GM12873 (cell line): ENCODE measurements around the gene EZR.

Source experiments
- TF ChIP-seq, protein P1 (sequence below): IDR thresholded peaks from 2 replicates; pipeline ENCODE4 v1.5.1; 2012; ENCODE audit warnings: low read depth, mild to moderate bottlenecking, moderate library complexity, low read length, control low read depth; ENCODE audit not compliant: insufficient read depth; ENCODE audit errors: missing control alignments

The EZR gene

DNA sequence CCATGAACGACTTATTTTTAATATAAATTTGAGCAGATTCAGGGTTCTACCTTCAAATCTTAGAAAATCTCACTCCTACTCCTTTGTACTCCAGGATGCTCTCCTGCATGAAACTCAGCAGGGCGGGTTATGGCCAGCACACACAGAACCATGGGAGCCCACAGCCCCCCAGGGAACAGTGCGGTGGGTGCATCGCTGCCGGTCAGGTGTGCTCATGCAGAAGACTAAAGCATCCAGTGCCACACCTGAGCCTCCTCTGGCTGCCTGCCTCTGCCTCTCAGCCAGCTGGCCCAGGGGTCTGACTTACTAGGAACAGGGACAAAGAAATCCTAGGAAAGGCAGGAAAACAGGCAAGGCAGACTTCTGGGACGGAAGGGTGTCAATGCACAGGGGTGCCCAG, 31.8 kb downstream of the EZR start:
- TF ChIP-seq, protein P1, sequence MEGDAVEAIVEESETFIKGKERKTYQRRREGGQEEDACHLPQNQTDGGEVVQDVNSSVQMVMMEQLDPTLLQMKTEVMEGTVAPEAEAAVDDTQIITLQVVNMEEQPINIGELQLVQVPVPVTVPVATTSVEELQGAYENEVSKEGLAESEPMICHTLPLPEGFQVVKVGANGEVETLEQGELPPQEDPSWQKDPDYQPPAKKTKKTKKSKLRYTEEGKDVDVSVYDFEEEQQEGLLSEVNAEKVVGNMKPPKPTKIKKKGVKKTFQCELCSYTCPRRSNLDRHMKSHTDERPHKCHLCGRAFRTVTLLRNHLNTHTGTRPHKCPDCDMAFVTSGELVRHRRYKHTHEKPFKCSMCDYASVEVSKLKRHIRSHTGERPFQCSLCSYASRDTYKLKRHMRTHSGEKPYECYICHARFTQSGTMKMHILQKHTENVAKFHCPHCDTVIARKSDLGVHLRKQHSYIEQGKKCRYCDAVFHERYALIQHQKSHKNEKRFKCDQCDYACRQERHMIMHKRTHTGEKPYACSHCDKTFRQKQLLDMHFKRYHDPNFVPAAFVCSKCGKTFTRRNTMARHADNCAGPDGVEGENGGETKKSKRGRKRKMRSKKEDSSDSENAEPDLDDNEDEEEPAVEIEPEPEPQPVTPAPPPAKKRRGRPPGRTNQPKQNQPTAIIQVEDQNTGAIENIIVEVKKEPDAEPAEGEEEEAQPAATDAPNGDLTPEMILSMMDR: no peak

DNA sequence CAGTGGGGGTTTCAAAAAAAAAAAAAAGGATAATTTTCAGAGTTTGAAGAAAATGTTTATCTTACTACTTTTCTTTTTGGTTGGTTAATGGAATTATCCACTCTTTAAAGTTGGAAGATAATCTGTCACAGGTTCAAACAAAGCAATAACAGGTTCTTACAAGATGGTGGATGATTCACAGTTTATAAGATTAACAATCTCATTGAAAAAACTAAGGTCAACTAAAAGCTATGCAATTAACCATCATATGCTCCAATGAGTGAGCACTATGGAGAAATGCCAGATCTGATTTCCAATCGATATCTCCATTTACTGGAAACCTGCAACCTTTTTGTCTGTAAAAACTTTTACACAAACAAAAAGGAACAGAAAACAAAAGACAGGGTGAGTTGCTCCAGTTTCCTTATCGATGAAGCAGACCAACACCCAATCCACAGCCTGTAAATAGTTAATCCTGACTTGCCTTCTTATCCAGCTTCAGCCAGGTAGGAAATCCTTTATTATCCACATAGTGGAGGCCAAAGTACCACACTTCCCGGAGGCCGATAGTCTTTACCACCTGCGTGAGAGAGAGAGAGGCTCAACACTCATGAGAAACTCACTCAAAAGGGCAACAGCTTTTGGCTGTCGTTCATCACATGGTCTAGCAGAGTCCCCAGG, 32.4 kb downstream of the EZR start:
- TF ChIP-seq, protein P1: no peak

DNA sequence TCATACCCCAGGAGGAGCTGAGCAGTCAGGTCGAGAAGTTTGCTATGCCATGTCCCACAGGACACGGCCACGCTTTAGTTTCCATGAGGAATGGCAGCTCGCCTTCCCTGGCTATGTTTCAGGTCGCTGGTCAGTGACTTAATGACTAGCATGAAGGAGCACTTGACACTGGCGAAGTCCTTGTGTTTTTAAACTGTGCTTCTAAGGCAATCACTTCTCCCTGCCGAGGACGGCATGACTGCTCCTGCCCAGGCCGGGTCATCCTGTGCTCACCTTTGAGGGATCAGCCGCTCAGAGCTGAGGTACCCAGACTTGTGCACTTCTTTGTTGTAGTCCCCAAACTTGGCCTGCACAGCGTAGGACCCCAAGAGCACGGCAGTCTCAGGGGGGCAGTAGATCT, 34.1 kb downstream of the EZR start:
- TF ChIP-seq, protein P1: no peak

DNA sequence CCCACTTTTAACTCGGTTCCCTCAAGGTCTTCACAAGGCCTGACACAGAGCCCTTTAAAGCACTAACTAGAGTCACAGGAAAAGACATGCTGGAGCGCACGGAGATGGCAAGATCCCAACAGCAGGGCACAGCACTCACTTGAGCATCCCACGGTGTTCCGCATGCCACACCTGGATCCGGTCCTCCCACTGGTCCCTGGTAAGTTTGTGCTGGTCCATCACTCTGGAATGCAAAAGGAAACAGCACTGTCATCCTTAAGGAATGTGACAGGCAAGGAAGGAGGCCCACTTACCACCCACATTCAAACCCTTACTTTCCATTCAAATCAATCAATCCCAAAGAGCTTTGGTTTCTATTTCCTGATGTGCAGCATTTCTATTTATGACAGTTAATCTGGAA, 34.7 kb downstream of the EZR start:
- TF ChIP-seq, protein P1: no peak

DNA sequence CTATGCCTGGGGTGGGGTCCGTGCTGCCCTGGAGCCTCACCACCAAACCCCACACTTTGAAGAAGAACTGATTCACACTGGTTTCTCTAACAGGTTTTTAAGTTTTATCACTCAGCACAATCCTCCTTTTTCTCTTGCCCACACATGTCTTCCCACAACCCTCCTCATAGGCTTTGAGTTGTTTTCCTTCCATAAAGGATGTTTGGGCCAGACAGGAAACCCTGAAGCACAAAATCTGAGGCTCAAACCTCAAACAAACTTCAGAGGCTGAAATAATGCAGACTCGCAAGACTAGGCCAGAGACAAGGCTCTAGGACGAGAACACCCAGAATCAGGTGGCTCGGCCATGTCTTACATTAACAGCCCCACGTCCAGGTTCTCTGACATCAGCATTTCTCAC, 35.3 kb downstream of the EZR start:
- TF ChIP-seq, protein P1: no peak

DNA sequence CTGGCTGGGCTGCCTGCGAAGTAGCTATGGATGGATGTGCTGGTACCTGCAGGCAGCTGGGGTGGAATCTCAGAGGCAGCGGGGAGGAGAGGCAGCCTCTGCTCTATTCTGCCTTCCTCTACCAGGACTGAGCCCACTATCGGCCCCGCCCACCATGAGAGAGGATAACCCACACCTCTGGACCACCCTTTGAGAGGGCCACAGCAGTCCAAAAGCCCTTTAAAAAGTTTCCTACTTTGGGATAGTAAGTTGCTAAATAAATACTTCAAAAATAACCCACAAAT, 36.1 kb downstream of the EZR start:
- TF ChIP-seq, protein P1: no peak

DNA sequence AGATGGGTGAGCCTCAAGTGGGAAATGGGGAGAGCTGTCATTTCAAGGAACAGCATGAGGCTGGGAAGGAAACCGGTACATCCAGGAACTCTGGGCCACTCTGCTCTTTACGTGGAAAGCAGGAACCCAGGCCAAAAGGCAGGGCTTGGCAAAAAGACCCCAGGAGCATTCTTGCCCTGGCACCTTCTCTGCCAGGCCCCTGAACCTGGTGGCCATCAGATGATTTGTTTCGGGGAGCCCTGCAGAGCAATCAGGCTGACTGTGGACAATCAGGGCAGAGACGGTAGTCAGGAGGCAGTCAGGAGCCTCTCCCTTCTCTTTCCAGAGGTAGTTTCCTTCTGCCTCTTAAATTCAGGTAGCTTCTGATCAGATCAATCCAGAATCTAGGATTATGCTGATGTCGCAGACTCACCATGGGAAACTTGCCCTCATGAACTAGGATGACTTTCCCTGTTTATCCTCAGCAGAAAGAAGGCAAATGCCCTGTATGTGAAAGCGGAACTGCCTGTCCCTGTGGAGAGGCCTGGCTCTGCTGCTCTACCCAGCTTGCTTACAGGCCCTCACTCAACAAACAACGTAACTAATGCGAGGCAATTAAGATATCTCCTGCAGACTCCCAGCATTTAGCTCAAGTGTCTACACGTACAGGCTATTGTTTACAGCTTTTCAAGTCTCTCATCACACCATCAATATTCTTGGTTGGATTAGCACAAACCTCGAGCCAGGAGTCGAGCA, 36.6 kb downstream of the EZR start:
- TF ChIP-seq, protein P1: no peak
